K562 (cell line): ENCODE measurements around the gene DCAKD. TPM values are rescaled to one million over a fixed set of nuclear protein-coding genes. Genes with fewer than 3 reads are reported as not detected.

Experiments used
- CCNT2 ChIP-seq: IDR thresholded peaks from 2 replicates; pipeline ENCODE4 v1.6.1; 2011; ENCODE audit warnings: borderline replicate concordance, low read depth, mild to moderate bottlenecking, moderate library complexity, mixed read lengths, low read length; ENCODE audit not compliant: insufficient read length; ENCODE audit errors: extremely low read depth
- HDGF ChIP-seq: fragments of 450-650 bp; IDR thresholded peaks from 2 replicates; pipeline ENCODE4 v1.6.1; 2016
- KDM5B ChIP-seq: fragments of 200-600 bp; sonication (generic); IDR thresholded peaks from 2 replicates; pipeline ENCODE4 v1.6.1; 2012; ENCODE audit warnings: low read depth, mild to moderate bottlenecking, moderate library complexity, low read length, control low read depth, inconsistent platforms; ENCODE audit not compliant: insufficient replicate concordance
- REST ChIP-seq, 2 experiments: fragments of 450-650 bp; formaldehyde crosslinking in 1 of 2; IDR thresholded peaks; 2 replicates each; pipeline versions ENCODE4 v1.4.0 to v1.6.1; 2014 to 2020; ENCODE audit warnings: mild to moderate bottlenecking in 2 of 2, borderline replicate concordance in 1 of 2, low read depth in 1 of 2
- ZFP36 ChIP-seq: fragments of 150-350 bp; IDR thresholded peaks from 2 replicates; pipeline ENCODE4 v1.6.1; 2018; ENCODE audit warnings: low read length, low read depth; ENCODE audit not compliant: partially characterized antibody
- polyA plus RNA-seq, 8 experiments: library from polyadenylated mRNA; depleted of rRNA in 4 of 8; stranded (reverse) in 5 of 8; unstranded in 3 of 8; fragments of >200 nt; fragmentation: Nextera tagmentation in 2 of 8; fragmentation: Illumina TruSeq in 1 of 8; extraction: Ambion mirVana in 2 of 8; extraction: Trizol in 1 of 8; gene quantifications; 2 replicates each; pipeline versions ENCODE4 v1.2.1 to v1.2.3, GENCODE V29; 2011 to 2014; ENCODE audit warnings: inconsistent platforms in 1 of 8, missing spikeins in 1 of 8
- total RNA-seq, 7 experiments: library from RNA; depleted of rRNA in 6 of 7; stranded (reverse); fragments of >200 nt in 6 of 7; fragmentation: Illumina TruSeq in 2 of 7; extraction: Trizol in 2 of 7; gene quantifications; 2 replicates each; pipeline versions ENCODE4 v1.2.1 to v1.2.3, GENCODE V29; 2011 to 2021; ENCODE audit warnings: low replicate concordance in 1 of 7
- TF ChIP-seq, protein P1 (sequence below): IDR thresholded peaks from 2 replicates; pipeline ENCODE4 v1.6.1; 2016; ENCODE audit warnings: missing genetic modification characterization, missing compliant biosample characterization

Gene DCAKD
- total and polyA plus RNA-seq, 9 of the 15 experiments (the other 6 are each of a cell fraction or from before 2014, with no cell fraction given): 7.9 to 35.5 (median 21.4) TPM

GRCh38 chr17:45018848-45019711 lies 32.4 kb downstream of the DCAKD start (continued):
- TF ChIP-seq REST (IDR thresholded peaks at IDR 0.05; ENCODE audit: borderline replicate concordance) (peak; percentile 23; the same call in 1 of the 2 replicates), REST (CRISPR knock-in tag; IDR thresholded peaks at IDR 0.05; ENCODE audit: low read depth) (no peak), CCNT2 (peak; percentile 83), KDM5B (peak; percentile 46), ZFP36 (peak; percentile 3), HDGF (no peak)
- TF ChIP-seq, protein P1, sequence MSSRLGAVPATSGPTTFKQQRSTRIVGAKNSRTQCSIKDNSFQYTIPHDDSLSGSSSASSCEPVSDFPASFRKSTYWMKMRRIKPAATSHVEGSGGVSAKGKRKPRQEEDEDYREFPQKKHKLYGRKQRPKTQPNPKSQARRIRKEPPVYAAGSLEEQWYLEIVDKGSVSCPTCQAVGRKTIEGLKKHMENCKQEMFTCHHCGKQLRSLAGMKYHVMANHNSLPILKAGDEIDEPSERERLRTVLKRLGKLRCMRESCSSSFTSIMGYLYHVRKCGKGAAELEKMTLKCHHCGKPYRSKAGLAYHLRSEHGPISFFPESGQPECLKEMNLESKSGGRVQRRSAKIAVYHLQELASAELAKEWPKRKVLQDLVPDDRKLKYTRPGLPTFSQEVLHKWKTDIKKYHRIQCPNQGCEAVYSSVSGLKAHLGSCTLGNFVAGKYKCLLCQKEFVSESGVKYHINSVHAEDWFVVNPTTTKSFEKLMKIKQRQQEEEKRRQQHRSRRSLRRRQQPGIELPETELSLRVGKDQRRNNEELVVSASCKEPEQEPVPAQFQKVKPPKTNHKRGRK (tag): no peak
